ENCODE data around the gene ACTC1.
A peak's percentile ranks its signal among the peaks of the same experiment; 100 is the strongest.

Gene ACTC1

GRCh38 chr15:34755419-34755773 is 40.0 kb downstream of the ACTC1 start:
- DNase-seq: no peak

- peak; percentile 2 for DNase-seq
Measured at GRCh38 chr15:34754674-34755418, 40.5 kb downstream of the ACTC1 start, which contains the start of gene GJD2. GJD2 (minus strand) TSS chr15:34754998; CDS start chr15:34754488, 510 bp downstream.

GRCh38 chr15:34754171-34754601 is 41.2 kb downstream of the ACTC1 start:
- DNase-seq: no peak

- DNase-seq: no peak
Measured at GRCh38 chr15:34753236-34753894, 42.0 kb downstream of the ACTC1 start.

- DNase-seq: no peak
Measured at GRCh38 chr15:34749691-34750090, 45.7 kb downstream of the ACTC1 start.
